IPS-NIHi7 (cell line): ENCODE data around the gene KCNAB1.

Experiments used
- DNase-seq: peaks from one replicate; pipeline ENCODE4 v3.0.0; 2012; ENCODE audit warnings: mixed read lengths; ENCODE audit errors: extremely low spot score

KCNAB1 gene

DNA sequence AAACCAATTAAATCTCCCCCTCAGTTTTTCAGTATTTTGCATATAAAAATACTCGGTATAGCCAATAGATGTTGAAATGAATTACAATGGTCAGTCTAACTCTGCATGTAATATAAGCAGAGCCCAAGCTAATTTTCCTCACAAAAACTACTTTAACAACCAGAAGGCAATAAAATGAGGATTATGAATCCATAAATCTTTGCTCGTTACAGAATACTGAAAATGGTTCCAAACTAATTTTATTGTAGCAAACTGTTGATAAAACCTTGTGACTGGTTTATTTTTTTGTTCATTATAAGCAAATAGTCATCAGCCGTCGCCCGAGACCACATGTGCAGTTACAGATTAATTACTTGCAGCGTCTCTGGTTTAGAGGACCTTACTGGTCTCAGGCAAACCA is 251.3 kb downstream of the KCNAB1 start:
- no peak for DNase-seq

DNA sequence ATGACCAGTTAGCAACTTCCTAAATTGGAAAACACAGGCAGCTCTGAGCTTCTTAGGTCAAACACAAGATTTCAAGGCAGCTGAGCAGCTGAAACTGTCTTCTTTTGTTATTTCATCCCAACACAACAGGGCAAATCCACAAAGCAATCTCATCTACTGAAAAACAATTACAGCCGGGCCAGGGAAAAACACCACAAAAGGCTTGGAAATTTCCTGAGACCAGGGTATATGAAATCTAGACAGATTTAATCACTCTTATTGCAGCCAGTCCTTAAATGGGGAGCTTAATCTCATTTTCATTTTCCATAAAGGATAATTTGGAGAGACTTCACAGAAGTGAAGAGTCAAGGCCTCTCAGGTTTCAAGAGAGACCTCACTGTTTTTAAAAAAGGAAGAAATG is 252.7 kb downstream of the KCNAB1 start:
- DNase-seq = no peak

DNA sequence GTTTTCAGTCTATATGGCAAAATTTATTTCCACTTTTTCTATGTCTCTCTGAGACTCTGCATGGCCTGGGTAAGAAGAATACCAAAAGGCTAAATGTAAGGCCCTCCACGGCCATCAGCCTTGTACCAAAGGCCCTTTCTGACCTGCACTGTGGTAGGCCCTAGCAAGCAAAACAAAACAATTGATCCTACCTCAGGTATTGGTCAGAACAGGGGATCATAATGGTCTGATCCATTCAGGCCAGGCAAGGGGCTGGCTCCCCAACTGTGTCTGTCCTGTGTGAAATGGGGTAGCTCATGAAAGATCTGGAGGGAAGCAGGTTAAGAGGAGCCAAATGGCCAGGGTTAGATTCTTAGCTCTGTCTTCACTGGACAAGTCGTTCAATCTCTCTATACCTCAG is 253.3 kb downstream of the KCNAB1 start:
- no peak for DNase-seq

DNA sequence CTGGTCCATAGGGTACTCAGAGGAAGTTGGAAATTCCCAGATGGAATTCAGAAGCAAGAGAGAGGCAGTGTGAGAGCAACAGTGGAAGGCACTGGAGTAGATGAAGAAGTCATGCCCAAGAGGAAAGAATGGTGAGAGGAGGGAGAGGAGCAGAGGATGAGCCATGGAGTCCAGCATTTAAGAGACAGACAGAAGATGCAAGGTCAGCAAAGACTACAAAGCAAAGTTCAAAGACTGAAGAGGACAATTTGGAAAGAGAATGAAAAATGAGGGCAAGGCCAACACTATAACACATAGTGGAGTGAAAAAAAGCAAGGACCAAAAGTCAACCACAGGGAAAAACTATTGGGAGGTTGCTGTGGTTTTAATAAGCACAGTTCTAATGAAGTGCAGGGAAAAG is 255.8 kb downstream of the KCNAB1 start:
- DNase-seq = no peak

DNA sequence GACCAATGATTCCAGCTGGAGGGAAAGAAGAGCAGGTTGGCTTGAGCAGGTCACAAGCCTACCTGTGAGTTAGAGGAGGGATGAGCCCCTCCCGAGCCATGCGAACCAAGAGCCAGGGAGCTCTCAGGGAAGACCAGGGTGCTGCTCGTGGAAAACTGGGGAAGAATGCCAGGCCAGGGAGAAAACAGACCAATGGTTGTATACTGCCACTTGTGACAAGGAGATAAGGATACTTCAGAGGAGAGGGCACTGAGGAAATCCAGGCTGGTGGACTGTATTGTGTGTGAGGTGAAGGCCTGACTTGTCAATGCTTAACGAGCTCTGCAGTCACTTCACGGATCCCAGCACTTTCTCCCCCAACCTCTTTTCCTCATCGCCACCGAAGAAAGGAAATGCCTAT is 256.9 kb downstream of the KCNAB1 start:
- no peak for DNase-seq

DNA sequence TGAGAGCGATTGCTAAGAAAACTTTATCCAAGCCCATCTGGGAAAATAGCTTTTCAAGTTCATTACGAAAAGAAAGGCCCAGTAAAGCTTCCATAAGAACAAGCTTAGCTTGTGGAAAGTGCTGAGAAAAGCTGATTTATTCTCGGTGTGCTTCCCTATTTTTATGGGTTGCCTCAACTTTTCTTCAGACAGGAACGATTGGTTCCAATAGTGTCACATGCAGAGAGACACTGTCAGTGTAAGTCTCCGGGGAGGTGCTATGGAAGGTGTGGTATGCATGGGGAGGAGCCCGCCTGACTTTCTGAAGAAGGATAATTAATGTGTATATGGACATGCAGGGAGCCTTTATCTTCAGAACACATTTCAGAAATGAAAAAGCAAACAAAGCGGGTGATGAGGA is 257.3 kb downstream of the KCNAB1 start:
- DNase-seq = no peak

DNA sequence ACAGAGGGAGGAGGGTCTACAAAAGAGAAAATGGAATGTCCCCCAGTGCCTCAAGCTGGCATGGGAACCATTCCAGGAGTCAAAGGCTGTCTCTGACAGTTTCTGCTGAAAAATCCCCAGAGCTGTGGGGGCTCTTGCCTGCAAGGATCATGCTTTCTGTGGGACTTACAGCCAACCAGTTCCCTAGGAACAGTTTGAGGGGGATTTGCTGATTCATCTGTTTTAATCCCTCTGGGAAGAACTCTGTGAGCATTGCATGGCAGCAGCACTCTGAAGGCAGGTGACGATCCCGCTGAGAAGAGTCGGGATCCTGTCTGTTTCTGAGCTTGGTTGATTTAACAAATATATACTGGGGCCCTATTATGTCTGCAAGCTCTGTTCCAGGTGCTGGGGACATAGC is 258.5 kb downstream of the KCNAB1 start:
- no peak for DNase-seq

DNA sequence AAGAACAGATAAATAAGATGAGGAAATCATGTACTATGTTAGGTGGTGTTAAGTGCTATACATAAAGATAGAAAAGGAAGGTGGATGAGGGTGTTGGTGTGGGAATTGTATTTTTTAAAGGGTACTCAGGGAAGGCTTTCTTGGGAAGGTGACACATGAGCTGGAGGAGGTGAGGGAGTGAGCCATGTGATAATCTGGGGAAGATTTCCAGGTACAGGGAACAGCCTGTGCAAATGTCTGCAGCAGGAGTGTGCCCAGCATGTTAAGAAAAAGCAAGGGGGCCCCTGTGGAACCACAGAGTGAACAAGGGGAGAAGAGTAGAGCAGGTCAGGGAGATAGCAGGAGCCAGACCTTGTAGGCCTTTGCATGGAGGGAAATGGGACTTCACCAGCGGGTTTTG is 258.9 kb downstream of the KCNAB1 start:
- DNase-seq = no peak

DNA sequence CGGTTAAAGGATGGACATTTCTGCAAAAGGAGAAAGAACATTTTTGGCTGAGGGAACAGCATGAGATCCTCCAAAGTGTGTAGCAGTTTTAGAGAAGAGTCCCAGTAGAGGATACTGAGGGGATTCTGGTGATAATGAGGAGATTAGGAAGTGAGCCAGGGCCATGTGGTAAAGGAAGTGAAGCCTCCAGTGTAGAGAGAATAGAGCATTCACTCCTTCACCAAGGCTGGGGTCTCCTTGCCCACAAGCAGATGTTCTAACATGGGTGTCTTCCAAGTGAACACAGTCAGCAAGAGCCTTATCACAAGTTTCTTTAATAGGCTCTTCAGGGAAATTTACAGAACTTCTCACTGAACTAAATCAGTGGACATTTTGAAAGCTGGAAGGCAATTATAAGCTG is 260.9 kb downstream of the KCNAB1 start:
- DNase-seq = no peak

DNA sequence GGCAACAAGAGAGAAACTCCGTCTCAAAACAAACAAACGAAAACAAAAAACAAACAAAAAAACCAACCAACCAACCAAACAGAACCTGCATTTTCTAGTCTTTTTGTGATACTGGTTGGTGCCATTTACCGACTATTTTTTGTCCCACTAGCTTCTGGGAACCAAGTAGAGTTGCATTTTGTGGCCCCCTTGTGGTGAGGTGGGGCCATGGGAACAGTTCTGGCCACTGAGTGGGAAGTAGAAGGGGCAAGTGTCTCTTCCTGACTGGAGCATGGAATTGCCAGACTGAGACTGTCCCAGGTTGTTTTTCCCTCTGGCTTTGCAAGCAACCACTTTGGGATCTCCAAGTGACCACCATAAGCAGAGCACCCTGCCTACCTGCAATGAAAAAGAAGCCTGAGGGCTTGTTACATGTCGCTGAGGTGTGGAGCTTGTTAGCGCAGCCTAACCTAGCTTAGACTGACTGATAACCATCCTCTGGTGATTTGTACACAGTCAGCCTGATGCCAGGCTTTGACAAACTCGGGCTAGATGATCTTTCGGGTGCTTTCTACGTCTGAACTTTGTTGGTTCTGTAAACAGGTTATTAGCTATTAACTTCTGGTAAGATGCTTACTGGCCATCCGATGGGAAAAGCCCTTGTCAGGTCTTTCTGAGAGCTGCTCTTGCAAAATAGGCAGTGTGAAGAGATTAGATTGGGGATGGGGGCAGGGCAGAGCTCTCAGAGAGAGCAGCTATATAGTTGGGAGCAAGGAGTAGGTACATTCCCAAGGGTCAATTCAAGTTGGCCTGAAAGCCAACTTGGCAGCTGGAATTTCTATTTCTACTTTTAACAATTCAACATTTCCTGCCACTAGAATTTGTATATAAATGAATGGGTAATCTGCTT is 262.3 kb downstream of the KCNAB1 start:
- peak; percentile 75 for DNase-seq

DNA sequence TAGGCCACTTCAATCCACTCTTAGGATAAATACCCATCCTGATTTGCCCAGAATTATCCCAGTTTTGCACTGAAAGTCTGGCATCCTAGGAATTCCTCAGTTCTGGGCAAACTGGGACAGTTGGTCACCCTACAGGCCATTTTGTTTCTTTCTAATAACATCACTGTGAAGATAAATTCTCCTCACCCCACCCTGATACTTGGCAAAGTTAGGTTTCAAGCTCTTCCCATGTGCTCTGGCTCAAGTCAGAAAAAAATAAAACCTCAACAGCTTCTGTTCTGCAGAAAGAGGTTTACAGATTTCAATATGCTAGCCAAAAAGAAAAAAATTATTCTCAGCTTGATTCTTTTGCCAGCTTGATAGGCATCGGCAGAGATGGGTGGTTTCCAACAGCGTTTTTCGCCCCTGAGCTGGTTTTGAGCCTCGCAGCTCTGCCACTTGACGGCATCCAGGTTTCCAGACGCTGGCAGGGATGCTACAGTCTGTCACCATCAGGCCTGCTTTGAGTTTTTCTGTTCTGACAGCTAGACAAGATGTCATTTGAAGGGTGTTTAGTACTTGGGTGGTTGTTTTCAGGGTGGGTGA is 263.2 kb downstream of the KCNAB1 start:
- no peak for DNase-seq

DNA sequence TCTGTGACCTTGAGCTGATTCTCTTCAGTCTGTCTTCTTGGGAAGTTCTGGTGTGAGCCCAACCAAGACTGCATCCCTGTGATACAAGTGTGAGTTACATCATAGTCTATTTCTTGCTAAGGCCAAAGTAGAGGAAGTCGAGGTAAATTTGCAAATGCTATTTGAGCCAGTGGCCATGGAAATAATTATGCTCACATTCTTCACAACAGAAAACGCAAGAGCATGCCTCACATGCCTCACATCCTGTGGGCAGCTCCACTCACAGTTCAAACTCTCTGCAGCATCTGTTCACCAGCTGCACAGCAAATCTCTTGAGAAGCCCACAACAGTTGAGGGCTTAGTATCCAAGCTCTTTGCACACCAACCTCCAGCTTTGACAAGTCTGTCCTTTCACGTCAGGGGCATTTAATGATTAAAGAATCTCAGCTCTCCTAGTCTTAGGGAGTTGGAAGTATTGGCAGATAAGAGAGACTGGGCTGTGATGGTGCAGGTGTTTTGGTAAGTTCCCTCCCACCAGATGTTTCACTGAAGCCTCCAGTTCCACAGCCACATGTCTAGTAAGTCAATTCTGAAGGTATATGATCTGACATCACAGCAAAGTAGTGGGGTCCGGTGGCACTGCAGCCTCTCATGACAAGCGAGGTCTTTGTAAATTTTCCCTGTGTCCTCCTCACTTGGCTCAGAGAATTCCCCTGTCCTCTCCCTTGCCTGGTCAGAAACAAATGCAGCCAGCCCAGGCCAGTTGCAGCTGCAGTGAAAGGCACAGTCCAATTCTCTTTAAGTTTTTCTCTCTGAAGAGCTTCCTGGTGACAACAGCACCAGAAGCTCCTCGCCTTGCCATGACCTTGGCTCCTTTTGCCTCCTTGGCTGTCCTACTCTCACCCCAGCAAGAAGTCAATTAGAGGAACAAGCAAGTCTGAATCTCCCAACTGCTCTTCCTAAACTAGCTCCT is 268.4 kb downstream of the KCNAB1 start:
- DNase-seq = no peak

DNA sequence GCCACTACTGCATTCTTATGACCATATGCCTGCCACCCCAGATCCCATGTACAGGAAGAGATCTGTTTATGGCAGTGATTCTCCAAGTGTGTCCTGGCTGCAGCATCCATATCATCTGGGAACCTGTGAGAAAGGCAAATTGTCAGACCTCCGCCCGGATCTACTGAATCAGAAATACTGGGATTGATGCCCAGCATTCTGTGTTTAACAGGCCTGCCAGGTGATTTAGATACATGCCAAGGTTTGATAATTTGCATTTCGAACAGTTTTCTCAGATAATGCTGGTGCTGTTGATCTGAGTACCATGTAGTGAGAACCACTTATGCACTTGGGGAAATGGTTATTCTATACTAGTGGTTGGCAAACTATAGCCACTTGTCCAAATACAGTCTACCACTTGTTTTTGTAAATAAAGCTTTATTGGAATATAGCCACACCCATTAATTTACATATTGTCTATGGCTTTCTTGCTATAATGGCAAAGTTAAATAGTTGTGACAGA is 269.1 kb downstream of the KCNAB1 start:
- no peak for DNase-seq

DNA sequence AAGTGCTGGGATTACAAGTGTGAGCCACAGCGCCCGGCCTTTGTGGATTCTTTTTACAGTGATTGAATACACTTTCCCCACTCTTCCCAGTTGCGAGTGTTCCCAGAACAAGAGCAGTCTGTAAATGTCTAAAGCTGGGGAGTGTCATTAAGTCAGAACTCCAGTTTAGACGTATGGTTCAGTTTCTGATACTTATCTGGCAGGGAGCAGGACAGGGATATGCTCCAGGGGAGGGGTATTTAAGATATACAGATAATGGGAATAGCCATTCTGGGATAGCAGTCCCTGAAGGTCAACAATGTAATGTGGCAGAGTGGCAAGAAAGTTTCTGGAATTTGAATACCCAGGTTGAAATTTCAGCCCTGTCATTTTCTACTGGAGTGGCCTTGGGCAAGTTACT is 270.5 kb downstream of the KCNAB1 start:
- DNase-seq = no peak

DNA sequence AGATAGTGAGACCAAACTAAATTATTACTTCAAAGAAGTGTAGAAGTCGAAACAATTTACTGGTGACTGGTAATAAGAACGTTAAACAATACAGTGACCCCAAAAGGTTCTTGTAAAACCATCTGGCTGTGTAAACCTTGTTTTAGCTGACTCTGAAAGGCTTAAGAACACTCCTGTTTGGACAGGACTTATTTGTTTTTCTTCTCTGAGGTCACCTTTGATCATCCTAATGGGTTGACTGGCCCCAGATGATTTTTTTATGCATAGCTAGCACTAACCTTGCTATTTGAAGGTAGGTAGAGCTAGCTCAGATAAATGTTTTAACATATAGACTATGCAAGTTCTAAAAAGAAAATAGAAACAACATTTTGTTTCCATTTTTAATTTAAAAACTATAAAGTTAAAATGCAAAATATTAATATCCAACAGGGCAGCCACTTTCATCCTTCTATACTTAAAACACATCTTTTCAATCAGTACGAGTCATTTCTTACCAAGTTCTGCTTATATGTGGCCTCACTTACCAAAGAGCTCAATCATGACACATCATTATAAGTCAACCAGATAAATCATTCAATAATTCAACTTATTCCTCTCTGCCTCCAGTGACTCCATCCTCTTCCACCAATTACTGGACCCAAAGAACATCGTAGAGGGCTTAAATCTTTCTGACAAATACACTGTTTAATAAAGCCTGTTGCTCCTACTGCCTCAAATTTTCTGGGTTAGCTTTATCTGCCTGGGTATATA is 275.8 kb downstream of the KCNAB1 start:
- no peak for DNase-seq

DNA sequence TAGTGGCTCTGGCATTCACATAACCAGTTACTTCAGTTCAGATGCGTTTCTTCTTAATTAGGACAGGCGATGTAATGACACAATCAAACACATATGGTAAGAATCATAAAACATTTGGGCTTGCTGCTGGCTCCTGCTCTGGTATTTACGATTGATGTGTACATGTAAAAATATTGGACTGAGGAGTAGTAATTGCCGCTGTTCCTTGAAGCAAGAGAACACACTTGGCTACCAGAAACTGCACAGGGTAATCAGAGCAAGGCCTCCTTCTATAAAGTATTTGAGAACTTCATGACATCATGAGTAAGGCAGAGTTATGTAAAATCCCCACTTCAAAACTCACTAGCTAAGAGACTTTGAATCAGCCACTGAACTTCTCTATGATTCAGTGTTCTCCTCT is 276.5 kb downstream of the KCNAB1 start:
- no peak for DNase-seq

DNA sequence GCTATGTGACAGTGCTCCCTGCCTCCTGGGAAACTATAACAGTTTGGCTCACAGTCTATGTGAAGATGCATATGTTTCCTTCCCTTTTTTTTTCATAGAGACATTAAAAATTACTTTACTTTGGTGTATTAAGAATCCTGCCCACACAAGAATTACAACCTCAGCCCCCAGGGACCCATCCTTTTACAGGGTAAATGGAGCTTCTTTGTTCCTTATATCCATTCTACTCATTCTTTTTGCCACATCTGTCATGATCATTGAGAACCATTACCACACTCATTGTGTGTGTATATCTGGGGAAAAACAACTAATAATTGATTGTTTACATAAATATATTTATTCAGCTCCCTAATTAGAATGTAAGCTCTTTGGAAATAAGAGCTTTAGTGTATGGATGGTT is 277.2 kb downstream of the KCNAB1 start:
- no peak for DNase-seq

DNA sequence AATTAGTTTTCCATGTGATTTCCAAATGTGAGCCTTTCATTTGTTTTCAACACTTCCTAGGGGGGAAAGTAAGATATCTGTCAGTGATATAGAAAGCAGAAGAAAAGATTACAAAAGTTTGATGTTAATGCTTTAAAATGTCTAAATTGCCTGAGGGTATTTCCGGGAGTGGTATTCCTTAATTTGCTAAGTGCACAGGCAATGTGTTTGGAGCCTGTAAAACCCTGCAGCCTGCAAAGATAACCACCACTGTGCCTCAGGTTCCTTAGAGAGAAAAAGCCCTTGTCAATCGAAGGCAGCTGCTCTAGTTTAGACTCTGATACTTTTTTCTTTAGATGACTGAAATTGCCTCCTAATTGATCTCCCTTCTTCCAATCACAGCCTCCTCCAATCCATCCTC is 279.7 kb downstream of the KCNAB1 start:
- DNase-seq = no peak

DNA sequence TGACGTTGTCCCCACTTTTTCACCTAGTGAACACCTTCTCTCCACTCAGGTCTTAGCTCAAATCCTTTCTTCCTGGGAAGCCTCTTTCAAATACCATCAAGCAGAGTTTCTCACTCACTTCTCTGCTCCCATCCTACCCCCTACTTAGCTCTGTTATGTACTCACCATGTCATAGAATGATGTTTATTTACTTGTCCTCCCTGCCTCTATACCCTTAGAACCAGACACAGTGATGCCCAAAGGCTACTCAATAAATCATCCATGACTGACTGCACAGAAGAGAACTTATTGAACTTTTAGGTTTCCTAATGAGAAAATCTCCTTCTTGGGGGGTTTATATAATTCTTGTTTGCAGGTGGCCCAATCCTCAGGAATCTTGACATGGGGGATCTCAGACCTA is 280.4 kb downstream of the KCNAB1 start:
- no peak for DNase-seq

DNA sequence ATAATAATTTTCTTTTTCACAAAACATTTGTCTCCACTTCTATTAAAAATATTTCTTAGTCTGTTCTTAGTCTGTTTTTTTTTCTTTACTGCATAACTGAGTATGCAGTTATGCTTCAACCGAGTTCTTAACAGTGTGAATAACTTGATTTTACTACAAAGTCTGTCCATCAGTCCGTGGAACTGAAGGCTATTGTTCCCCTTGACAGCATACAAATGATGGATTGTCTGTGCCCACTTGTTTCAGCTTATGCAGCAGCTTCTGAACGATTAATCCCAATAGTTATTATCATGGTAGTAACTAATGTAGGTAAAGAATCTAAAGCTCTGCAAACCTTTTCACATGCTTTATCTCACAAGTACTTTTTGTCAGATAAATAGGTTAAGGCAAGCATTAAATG is 283.8 kb downstream of the KCNAB1 start:
- no peak for DNase-seq

DNA sequence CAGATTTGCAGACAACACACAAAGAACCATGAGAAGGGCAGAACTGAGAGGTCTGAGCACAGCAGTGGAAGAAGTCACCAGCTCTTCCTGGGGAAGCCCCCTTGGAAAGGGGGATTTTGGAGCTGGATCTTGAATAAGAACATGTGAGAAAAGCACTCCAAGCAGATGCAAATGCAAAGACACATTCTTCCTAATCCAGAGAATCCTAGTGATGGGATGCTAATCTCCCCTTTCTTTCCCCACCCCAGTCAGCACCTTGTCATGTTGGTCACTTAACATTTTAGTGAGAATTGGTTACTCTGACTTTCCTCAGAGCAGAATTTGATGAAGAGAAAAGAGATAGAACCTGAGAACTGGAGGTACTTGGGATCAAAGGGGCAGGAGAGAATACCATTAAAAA is 286.0 kb downstream of the KCNAB1 start:
- DNase-seq = no peak
